HFF-Myc (cell line): ENCODE results near the gene VPS33B.
"Not testable (repeated sequence)": the region's sequence is repeated elsewhere in the genome, so short reads cannot be mapped to it uniquely, and the experiment has no call there.

Experiments
- DNase-seq: peaks from one replicate; pipeline ENCODE4 v3.0.0-alpha.2; 2011; ENCODE audit warnings: low read depth; ENCODE audit errors: extremely low read depth
- H3K4me3 ChIP-seq: replicated peaks from 2 replicates; pipeline ENCODE4 v1.5.1; 2011; ENCODE audit warnings: low read depth, mild to moderate bottlenecking, control low read depth, low read length
- TF ChIP-seq, protein P1 (sequence below): IDR thresholded peaks from 2 replicates; pipeline ENCODE4 v1.5.1; 2012; ENCODE audit warnings: mild to moderate bottlenecking, low read depth, low read length, control low read depth; ENCODE audit errors: missing control alignments

Gene VPS33B

DNA sequence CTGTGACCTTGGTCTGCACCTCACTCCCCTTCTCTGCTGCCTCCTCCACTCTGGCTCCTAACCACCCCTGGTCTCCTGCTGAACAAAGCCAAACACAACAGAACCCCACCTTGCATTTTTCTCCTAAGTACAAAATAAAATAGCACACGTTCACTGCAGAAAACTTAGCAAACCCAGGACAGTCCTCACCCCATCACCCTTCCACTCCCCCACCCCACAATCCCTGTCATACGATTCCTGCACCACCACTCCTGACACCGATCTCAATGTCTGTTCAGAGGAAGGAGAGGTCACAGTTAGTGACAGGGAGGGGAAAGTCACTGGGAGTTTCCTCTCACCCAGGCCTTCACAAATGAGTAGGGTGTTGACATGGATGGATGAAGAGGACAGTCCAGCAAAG is 4.2 kb downstream of the VPS33B start:
- no peak overlapping the region for H3K4me3 ChIP-seq
- DNase-seq, result no peak
- TF ChIP-seq, protein P1, sequence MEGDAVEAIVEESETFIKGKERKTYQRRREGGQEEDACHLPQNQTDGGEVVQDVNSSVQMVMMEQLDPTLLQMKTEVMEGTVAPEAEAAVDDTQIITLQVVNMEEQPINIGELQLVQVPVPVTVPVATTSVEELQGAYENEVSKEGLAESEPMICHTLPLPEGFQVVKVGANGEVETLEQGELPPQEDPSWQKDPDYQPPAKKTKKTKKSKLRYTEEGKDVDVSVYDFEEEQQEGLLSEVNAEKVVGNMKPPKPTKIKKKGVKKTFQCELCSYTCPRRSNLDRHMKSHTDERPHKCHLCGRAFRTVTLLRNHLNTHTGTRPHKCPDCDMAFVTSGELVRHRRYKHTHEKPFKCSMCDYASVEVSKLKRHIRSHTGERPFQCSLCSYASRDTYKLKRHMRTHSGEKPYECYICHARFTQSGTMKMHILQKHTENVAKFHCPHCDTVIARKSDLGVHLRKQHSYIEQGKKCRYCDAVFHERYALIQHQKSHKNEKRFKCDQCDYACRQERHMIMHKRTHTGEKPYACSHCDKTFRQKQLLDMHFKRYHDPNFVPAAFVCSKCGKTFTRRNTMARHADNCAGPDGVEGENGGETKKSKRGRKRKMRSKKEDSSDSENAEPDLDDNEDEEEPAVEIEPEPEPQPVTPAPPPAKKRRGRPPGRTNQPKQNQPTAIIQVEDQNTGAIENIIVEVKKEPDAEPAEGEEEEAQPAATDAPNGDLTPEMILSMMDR, result no peak

DNA sequence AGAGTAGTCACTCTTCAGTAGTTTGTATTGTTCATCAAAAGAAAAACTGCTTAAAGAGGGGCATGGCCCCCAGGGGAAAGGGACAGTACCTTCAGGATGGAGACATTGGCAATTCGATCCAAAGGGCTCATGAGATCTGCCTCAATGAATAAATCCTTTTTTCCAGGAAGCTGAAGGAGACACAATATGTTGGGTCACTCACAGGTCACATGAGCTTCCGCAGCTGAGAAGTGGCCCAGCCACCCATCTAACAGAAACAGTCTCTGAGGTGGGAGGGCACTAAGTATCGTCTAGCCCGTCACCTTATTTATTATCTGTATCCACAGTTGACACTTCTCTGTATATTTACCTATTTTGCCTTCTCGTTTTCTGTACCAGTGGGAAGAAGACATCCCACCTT is 4.7 kb downstream of the VPS33B start:
- no peak for DNase-seq
- no peak overlapping the region for H3K4me3 ChIP-seq
- TF ChIP-seq, protein P1, result no peak

DNA sequence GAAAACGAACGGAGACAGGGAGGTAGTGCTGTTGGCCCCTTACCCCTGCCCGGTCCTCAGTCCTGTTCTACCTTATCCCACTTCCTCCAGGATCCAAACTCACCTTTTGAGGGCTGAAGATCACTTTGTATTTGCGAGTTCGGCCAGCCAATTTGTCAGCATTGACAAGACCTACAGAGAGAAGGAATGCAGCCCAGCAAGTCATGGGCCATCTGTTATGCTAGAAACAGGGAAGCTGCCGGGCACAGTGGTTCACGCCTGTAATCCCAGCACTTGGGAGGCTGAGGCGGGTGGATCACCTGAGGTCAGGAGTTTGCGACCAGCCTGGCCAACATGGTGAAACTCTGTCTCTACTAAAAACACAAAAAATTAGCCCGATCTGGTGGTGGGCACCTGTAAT is 8.7 kb downstream of the VPS33B start:
- DNase-seq, H3K4me3 ChIP-seq: not testable (repeated sequence)

DNA sequence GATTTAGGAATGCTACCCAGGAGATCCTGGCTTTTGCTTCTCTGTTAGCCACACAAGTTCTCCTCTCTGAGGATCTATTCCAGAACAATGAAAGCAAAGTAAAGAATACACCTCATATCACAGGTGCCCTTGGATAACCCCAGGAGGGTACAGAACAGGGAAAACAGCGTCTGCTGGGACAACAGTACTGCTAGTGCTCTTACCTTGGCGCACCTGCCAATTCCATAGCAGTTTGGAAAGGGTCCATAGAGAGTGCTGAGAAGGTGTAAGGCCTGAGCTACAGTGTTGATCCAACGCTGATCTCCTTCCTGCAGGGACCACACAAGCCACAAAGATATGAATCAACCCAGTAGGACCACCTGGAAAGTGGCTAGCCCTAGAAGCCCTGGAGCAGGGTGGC is 15.1 kb downstream of the VPS33B start:
- TF ChIP-seq, protein P1, result no peak
- H3K4me3 ChIP-seq, result no peak overlapping the region
- DNase-seq, result no peak

DNA sequence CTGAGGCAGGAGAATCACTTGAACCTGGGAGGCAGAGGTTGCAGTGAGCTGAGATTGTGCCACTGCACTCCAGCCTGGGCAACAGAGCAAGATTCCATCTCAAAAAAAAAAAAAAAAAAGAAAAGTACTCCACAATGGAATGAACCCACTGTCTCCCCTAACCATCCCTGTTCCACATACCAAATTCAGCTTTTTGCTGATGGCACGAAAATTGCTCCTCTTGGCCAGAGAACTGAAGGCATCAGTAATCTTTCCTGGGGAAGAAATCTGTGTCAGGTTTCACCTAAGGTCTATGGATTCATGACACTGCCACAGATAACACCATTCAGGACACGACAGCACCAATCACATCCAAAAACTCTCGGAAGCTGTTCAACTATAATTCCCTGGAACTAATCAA is 21.2 kb downstream of the VPS33B start:
- DNase-seq, result no peak
- H3K4me3 ChIP-seq, result no peak overlapping the region
- TF ChIP-seq, protein P1, result no peak

DNA sequence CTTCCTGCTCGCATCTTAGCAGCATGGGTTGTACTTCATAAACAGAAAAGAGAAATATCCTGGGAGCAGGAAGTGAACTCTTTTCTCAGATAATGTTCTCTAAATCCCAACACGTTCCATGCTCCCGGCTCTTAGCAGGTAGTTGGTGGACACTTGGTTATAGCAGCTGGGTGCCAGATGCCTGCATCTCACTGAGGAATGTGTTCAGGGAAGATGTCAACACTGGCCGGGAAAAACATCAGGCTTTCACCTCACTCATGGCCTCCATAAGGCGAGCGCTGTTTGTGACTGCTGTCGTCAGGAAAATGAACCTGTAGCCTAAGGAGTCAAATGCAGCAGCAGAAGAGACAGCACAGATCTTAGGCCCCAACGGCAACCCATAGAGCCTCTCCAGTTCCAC is 23.7 kb downstream of the VPS33B start:
- TF ChIP-seq, protein P1, result no peak

DNA sequence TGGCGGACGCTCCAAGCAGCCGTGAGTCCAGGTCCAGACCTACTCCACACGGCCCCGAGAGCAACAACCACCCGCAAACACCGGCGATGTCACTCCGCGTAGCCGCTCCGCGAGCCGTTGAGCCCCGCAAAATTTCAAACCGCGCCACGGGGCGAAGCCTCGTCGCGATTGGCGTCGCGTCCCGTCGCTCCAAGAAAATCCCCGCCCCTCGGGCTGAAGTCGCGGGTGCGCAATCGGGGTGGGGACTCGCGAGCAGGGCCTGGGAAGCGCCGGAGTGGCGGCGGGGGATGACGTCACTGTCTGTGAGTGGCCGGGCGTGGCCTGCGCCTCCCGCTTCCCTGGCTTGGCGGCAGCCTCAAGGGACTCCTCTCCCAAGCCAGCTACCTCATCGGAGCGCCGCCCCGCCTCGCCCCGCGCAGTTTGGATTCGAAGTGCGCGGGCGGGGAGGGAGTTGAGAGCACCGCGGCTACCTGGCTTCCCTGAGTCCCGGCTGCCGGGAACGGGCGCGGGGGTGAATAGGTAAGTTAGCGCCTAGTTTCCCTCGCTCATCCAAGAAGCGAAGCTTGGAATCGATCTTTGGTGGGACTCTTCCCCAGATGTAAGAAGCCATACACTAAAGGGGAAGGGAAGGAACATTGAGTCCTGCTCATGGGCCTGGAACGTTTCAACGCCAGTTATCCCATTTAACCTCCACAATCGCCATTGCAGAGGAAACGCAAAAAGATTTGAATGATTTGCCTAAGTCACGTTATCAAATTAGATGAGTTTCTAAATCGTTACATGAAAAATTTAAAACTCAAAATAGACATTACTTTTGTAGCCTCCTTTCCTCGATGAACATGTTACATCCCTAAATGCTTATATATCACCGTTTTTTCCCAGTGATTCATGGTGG is 27.7 kb downstream of the VPS33B start, which contains the start of gene PRC1:
Gene PRC1 (minus strand): TSS at position 119 of the 895 bp plus-strand sequence. CDS start 118 bp downstream, at position 1.
- DNase-seq, result peak; percentile 84
- TF ChIP-seq, protein P1, result no peak
- H3K4me3 ChIP-seq, result peak within 1 kb of the TSS; percentile 86

More for the DNA sequence above, 23.7 kb downstream of the VPS33B start:
- H3K4me3 ChIP-seq, result no peak overlapping the region
- DNase-seq, result peak; percentile 53
